IPS-NIHi7 (cell line): ENCODE measurements around the gene FBXO3.
"Not testable (repeated sequence)": the region's sequence is repeated elsewhere in the genome, so short reads cannot be mapped to it uniquely, and the experiment has no call there.

Experiments used
- DNase-seq: peaks from one replicate; pipeline ENCODE4 v3.0.0; 2012; ENCODE audit warnings: mixed read lengths; ENCODE audit errors: extremely low spot score

The FBXO3 gene, protein sequence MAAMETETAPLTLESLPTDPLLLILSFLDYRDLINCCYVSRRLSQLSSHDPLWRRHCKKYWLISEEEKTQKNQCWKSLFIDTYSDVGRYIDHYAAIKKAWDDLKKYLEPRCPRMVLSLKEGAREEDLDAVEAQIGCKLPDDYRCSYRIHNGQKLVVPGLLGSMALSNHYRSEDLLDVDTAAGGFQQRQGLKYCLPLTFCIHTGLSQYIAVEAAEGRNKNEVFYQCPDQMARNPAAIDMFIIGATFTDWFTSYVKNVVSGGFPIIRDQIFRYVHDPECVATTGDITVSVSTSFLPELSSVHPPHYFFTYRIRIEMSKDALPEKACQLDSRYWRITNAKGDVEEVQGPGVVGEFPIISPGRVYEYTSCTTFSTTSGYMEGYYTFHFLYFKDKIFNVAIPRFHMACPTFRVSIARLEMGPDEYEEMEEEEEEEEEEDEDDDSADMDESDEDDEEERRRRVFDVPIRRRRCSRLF

DNA sequence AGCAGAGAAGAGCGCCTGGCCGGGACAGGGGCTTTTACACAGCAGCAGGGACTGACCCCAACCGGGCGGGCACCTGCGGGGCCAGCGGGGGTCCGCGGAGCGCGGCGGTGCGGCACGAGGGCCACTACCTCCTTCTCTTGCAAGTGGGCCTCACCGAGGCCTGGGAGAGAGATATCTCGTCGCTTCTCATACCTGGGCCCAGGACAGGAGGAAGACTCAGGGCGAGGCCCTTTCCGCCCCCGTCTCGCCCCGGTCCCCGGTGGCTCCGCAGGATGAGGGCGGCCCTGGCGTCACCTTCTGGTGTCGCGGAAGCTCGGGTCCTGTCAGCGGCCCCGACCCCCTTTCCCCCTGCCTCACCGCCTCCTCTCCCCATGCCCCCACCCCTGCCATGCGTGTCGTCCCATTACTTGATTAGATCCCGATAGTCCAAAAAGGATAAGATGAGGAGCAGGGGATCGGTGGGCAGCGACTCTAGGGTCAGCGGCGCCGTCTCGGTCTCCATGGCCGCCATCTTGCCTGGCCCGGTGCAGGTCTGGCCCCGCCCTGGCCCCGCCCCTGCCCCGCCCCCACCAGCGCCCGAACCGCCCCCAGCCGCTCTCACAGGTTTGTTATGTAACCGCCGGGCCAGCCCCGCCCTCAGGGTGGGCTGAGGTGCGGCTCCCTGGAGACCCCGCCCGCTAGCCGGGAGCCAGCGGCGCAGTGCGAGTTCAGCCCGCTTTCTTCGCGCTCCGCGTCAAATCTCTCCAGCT lies at the start of gene FBXO3:
FBXO3 (minus strand) TSS at position 534 of the 749 bp plus-strand sequence; CDS start at position 511, 23 bp downstream.
- DNase-seq: peak; percentile 98

DNA sequence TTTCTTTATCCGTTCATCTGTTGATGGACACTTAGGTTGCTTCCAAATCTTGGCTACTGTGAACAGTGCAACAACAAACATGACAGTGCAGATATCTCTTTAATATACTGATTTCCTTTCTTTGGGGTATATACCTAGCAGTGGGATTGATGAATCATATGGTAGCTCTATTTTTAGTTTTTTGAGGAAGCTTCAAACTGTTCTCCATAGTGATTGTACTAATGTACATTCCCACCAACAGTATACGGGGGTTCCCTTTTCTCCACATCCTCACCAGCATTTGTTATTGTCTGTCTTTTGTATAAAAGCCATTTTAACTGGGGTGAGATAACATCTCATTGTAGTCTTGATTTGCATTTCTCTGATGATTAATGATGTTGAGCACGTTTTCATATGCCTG lies 48.7 kb upstream of the FBXO3 start:
- DNase-seq: not testable (repeated sequence)

DNA sequence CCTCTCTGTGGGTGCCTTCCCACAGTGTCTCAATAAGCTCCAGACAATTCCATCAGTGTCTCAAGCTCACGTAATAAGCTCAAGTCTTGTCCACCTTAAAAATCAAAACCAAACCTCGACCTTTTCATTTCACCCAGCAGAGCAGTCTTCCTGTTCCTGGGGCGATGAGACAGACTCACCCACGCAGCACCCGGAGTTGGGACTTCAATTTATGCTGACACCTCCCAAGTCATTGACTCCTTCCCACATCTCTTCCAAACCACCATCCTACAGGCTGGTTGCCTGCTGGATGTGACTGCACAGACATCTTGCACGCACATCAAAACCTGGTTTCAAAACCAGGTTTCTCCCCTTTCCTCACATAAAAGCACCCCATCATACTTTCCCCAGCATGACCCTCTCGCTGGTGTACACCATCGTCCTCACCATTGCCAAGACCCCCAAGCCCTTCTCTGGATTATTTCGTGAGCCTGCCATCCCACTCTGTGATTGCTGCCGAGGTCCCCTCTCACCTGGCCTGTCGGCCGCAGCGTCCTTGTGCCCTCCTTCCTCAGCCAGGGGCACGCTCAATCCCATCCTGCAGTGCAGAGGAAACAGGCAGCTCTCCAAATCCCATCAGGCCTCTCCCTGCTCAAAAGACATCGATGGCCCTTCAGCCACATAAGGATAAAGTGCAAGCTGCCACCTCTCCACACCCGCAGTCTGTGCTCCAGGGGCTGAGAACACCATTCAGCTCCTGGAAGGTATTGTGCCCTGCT lies 45.1 kb upstream of the FBXO3 start:
- no peak for DNase-seq

DNA sequence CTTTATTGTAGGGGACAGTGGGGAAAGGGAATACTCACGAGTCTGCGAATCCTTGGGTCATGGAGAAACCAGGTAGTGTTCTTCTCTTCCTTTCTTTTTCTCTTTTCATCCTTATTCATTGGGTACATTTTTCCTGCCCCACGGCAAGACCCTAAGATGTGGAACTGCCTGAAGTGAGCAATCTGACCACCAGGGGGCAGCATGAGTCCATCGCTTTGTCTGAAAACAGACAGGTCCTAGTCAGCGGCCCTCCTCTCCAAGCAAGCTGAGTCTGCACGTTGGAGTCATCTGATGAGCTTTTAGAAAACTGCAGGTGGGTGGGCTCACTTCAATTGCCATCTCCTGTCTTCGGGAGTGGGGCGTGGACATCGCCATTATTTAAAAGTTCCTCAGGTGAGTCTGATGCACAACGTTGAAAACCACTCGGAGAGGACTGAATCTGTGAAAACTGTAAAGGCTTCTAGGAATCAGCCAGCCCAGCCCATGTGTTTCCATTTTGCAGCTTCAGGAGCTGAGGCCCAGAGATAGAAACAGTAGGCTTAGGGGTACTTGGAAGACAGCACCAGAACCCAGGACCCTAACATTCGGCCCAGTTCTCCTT lies 34.0 kb upstream of the FBXO3 start:
- DNase-seq: peak; percentile 89

DNA sequence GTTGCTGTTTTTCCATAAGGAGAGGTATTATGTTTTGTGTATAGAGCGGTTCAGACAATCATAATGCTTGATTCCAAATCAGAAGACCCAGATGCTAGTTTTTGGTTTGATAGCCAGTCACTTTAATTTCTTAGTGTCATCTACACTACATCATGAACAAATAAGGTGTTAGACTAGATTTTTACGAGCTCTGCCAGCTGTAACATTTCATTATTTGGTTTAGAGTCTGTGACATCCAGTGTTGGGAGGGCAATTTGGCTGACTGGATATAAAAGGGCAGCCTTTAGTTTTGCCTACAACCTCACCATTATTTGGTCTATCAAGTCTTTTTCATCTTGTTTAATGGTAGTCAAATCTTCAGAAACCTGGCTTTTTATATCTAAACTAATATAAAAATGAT lies 30.2 kb upstream of the FBXO3 start:
- DNase-seq: no peak

DNA sequence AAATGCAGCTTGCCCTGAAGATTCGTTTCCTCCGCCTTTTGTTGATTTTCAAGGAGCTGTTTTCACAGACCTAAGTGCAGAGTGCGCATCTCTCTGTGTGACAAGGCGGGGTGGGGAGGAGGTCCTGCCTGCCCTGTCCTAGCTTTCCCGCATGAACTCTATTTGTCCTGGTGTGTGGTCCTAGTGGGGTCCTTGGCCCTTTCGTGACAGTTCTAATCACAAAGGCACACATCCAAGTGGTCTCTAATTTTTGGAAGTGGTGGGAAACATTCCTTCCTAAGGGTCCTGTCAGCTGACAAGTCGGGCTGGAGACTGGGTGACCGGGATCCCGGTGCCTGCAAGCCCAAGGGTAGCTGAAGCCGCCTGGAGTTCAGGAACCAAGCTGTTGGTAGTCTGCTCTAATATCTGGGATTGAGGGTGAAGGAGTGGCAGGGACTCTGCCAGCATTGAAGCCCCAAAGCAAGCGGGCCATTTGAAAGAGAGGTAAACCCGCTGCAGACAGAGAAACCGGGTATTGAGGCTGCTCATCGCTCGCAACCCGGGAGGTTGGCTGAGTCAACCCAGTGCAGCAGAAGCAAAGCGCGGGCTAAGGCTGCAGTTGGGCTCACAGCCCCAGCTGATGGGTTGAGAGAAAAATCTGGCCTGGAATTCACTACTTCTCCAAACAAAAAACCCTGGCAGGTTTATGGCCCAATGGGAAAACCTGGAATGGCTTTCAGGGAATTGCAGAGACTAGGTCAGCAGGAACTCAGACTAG lies 28.1 kb upstream of the FBXO3 start:
- DNase-seq: peak; percentile 87

DNA sequence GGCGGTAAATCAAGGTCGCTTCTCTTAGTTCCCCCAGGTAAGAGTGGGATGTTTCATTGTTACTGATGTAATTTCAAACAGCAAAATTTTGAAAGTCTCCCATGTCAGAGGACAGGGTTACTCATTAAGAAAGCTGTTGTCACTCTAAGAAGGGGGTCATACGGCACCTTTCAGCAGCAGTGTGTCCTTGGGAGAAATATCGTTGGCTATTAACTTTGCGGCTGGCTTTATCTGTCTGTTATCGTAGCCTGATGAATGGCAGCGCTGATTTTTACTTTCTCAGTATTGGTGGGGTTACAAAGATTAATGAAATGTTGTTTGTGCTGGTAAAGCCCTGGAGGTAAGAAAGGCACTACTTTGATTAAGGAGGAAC lies 27.5 kb upstream of the FBXO3 start:
- no peak for DNase-seq

DNA sequence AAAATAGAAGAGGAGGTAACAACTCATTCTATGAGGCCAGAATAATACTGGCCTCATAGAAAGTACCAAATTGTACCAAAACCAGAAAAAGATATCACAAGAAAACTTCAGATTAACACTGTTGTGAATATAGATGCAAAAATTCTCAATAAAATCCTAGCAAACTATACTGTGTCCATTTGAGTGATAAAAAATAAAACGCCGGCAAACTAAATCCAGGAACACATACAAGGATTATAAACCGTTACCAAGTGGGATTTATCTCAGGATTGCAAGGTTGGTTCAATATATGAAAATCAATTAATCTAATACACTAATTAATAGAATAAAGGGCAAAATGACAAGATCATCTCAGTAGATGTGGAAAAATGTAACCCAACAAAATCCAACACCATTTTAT lies 23.6 kb upstream of the FBXO3 start:
- DNase-seq: no peak

DNA sequence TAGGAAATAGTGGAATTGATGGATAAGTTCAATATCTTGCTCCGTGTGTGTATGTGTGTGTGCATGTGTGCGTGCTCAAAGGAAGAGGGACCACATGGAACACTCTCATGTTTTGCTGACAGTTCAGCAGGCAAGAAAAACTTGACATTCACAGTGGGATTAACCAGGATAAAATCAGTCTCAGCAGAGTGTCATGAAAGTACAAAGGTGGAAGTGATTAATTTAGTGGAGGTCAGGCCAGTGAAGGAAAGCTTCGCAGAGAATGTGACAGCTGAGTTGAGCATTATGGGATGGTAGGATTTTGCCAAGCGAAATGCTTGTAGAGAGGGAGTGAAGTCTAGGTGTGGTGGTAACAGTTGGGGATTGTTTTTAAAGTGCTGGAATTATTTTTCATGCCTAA lies 15.7 kb upstream of the FBXO3 start:
- no peak for DNase-seq

DNA sequence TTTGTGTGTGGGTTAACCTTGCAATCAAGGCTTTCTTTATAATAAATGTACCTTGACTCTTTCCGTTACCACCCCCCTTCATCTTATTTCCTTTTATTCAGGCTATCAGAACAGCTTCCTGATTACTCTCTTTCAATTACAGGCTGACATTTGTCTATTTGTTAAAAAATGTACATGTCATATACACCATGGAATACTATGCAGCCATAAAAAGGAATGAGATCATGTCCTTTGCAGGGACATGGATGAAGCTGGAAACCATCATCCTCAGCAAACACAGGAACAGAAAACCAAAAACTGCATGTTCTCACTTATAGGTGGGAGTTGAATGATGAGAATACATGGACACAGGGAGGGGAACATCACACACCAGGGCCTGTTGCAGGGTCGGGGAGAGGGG lies 13.8 kb upstream of the FBXO3 start:
- DNase-seq: not testable (repeated sequence)

DNA sequence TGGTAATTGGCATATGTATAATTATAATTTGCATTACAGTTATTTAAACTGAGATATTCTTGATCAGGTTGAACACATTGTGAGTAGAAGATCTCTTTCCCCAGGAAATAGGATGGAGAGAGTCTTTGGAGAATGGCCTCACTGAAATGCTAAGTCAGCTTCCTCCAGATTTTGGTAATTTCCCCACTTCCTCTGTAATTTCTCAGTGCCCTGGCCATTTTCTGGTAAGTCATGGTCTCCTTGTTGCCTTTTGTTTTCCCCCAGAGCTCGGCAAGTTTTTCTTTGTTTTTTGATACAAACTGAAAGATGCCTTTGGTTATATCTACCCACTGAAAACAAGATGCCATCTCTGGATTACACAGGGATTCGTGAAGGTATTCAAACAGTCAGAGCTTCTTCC lies 12.8 kb upstream of the FBXO3 start:
- no peak for DNase-seq

DNA sequence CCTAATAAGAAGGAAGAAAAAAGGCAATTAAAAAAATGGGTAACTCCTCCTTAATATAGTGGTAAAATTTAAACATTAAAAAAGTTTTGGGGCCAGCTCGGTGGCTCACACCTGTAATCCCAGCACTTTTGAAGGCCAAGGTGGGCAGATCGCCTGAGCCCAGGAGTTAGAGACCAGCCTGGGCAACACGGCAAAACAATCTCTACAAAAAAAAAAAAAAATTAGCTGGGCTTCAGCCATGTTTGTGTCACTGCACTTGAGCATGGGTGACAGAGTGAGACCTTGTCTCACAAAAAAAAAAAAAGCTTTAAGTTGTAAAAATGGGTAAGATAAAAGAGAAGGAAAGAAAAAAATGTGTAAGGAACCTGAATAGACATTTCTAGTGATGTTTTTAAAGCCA lies 11.3 kb upstream of the FBXO3 start:
- no peak for DNase-seq

DNA sequence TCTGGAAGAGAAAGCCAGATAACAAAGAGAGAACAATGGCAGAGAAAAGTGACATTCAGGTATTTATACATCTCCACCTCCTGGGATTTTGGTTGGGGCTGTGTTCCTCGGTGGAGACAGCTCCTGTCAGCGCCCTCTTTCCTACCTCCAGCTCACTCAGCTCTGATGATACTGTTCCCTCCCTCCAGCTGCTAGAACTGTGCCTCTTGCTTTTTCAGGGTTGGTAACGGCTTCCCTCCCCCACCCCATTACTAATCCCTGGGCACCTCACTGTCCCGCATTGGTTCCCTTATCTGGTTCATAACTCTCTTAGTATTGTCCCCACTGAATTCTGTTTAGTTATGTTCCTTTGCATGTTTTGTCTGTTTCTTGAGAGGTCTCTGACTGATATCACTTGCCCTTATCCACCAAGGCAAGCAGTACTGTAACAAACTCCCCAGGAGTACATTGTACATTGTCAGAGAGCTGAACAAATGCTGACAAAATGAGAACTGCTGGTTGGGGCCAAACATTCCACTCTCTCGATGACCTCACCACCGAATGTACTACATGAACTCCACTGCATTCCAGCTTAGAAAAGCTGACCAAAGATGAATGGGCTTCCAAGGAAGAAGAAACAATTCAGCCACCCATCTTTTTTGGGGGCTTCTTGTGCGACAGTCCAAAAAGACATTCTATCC lies 5.7 kb upstream of the FBXO3 start:
- peak; percentile 13 for DNase-seq

DNA sequence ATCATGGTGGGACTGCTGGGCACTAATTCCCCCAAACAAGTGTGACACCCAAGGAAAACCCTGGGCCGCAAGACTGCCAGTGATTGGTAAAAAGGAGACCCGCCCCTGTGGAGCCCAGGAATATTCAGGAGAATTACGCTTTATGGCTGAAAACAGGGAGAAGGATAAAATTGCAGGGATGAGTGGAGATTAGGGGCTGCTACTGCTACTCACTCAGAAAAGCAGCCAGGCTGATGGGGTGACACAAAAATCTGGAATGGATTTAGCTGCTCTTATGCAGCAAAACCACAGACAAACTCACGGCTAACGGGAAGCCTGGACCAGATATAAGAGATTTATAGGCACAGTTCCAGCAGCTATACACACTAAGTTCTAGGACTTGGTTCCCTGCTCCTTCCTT lies 4.4 kb upstream of the FBXO3 start:
- peak; percentile 21 for DNase-seq

DNA sequence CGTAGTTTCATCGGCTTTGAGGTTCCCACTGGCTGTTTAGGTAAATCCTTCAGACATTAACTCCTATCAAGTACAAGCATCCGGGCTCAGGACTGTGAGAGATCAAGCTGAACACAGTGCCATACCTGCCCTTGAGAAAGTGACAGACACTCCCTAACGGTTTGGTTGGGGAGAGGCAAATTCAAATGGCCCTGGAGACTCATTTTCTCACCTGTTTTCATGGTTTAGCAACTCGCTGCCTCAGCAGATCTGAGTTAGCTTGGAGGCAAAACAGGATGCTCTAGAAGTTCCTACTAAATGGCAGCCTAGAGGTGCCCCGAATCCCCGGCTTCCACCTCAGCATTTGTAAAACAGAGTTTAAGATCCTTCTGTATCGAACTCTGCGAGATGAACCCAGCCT lies 3.6 kb upstream of the FBXO3 start:
- DNase-seq: no peak

DNA sequence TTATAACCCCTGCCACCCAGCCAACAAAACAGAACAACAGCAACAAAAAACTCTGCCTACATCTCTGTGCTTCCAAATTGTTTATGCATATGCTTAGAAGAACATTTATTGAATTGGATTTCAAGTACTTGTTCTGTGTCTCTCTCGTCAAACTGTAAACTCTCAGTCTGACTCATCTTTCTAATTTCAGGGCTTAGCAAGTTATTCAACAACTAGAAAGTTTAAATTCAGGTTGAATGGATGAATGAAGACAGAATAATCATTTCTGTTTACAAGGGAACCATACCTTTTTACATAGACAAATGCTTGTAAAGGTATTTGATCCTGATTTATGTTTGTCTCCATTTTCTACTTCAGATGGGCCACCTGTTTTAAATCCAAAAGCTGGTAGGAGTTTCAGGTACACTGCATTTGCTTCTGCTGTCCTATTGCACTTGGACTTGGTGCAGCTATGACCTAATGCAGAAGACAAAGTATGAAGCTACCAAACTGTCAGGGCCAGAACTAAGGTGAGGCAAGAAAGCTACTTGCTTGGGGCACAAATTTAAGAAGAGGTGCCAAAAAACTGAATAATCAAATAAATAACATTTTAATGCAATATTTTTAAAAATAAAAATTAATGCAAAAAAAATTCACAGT lies 1.6 kb upstream of the FBXO3 start:
- DNase-seq: no peak

DNA sequence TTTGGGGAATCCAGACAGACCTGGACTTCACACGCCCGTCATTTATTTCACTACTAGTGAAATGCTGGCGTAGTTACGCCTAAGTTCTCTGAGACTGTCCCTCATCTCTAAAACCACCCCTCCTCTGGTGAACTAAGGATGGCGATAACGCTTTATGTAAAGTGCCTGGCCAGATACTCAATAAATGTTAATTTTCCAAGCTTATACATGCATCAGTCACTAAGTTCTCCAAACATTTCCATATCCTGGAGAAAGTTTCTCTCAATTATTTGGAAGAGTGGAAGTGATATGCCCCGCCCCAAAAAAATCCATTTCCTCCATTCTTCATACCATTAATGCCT lies 1.1 kb upstream of the FBXO3 start:
- no peak for DNase-seq

DNA sequence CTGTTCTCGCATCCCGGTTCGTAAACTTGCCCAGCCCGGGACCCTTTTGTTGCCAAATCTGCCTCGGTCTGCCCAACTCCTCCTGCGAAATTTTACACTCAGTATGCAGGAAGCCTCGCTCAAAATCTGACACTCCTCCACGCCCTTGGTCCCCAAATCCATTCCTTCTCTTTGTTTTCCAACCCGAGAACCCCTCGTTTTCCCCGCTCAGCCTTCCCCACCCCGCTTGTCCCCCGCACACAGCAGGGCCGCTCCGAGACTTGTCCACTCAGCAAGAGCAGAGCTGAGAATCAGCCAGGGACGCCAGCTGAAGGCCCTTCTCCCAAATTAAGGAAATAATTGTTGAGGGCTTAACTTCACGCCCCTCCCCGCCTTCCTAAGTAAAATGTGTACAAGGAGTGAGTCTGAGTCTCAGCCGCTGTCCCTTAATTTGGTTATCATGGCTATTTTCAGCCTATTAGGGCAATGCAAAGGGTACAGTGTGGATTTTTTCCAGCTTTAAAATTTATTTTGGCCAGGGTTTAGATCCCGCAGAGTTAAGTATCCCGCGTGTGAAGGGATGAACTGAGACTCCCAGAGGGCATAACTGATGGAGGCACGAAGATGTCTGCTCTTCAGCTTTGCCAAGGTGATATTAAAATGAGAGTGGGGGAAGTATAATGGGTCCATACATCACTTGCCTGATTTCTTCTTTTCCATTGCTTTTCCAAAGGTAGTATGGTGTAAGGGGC lies 581 bp upstream of the FBXO3 start:
- peak; percentile 9 for DNase-seq

DNA sequence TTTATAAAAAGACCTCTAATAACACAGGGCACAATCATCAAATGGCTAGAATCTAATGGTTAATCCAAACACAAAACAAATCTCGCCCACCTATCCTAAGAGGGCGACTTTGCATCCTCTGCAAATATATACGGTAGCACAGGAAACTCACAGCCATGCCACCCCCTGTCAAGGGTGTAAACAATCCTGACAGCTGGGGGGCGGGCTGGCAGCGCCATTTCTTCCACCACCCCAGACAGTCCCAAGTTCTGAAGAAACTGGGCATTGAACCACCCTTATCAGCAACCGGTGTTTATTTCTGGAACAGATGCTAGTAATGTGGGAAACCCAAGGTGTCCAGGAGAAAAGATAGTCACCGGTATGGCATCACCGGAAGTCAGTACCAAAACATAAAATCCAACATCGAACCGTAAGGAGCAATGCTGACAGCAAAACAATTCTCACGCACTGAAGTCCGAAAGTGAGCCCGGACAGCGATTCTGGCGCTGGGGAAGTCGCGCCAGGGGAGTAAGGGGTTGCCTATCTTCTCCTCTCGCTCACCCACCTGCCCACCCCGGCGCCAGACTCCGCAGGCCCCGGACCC lies 825 bp downstream of the FBXO3 start:
- DNase-seq: peak; percentile 15
